H1 (cell line): Measurements from ENCODE around the gene VAX1. TPM values are rescaled to one million over a fixed set of nuclear protein-coding genes. Genes with fewer than 3 reads are reported as not detected.

Experiments used
- CTCF ChIA-PET: fragments of 300-600 bp; sonication (Branson Sonifier 250); formaldehyde crosslinking; loops from one replicate; lab custom pipeline; 2021; ENCODE audit not compliant: partially characterized antibody; lab: Charles Lee
- POLR2A ChIA-PET: fragments of 300-600 bp; sonication (Branson Sonifier 250); formaldehyde crosslinking; loops from one replicate; lab custom pipeline; 2021; ENCODE audit warnings: inconsistent platforms; ENCODE audit not compliant: partially characterized antibody; lab: Charles Lee
- DNase-seq, 2 experiments: peaks; one replicate each; pipeline versions ENCODE4 v3.0.0 to v3.0.0-alpha.2; 2010 to 2022; ENCODE audit warnings: low spot score in 2 of 2, low read depth in 1 of 2, mixed read lengths in 1 of 2
- FAIRE-seq: peaks from 2 replicates; lab custom pipeline; 2011; peaks lifted over from hg19 to GRCh38; lab: Jason Lieb, UNC
- H2AFZ ChIP-seq: 2 replicates; pipeline ENCODE4 v1.8.1; 2012; ENCODE audit warnings: low read length, inconsistent platforms
- H2AK5ac ChIP-seq: 2 replicates; pipeline ENCODE4 v1.6.1; 2013; ENCODE audit warnings: low read depth, low read length
- H2BK120ac ChIP-seq: replicated peaks from 2 replicates; pipeline ENCODE3; 2013; ENCODE audit warnings: low read depth, low read length, inconsistent platforms
- H2BK12ac ChIP-seq: 2 replicates; pipeline ENCODE4 v1.6.1; 2013; ENCODE audit warnings: low read depth, low read length
- H2BK15ac ChIP-seq: 2 replicates; pipeline ENCODE4 v1.6.1; 2013; ENCODE audit warnings: low read length
- H2BK20ac ChIP-seq: 2 replicates; pipeline ENCODE4 v1.6.1; 2013; ENCODE audit warnings: low read length
- H2BK5ac ChIP-seq: 2 replicates; pipeline ENCODE4 v1.6.1; 2013; ENCODE audit warnings: low read depth, low read length
- H3K14ac ChIP-seq: 2 replicates; pipeline ENCODE4 v1.6.1; 2013; ENCODE audit warnings: inconsistent platforms; ENCODE audit not compliant: insufficient read length
- H3K18ac ChIP-seq: 2 replicates; pipeline ENCODE4 v1.6.1; 2013; ENCODE audit warnings: low read length; ENCODE audit errors: extremely low read depth
- H3K23ac ChIP-seq: 2 replicates; pipeline ENCODE4 v1.6.1; 2013; ENCODE audit warnings: inconsistent platforms; ENCODE audit not compliant: insufficient read length
- H3K23me2 ChIP-seq: 2 replicates; pipeline ENCODE4 v1.6.1; 2013; ENCODE audit warnings: low read depth, low read length
- H3K27ac ChIP-seq: 2 replicates; pipeline ENCODE4 v1.6.1; 2011; ENCODE audit warnings: low read depth, low read length, inconsistent platforms
- H3K27me3 ChIP-seq, 4 experiments: replicated peaks in 1 of 4; 1 replicate in 1 of 4; 2 replicates in 3 of 4; pipeline versions ENCODE4 v1.6.1 to v1.8.1; 2011 to 2013; ENCODE audit warnings: low read length in 3 of 4, mild to moderate bottlenecking in 3 of 4, inconsistent platforms in 2 of 4, mixed read lengths in 2 of 4, moderate library complexity in 1 of 4; ENCODE audit not compliant: control insufficient read depth in 3 of 4, insufficient read depth in 3 of 4; ENCODE audit errors: extremely low read depth in 1 of 4
- H3K36me3 ChIP-seq, 4 experiments: 2 replicates each; pipeline versions ENCODE4 v1.6.1 to v1.8.1; 2011 to 2013; ENCODE audit warnings: mild to moderate bottlenecking in 4 of 4, low read length in 3 of 4, moderate library complexity in 2 of 4, control low read depth in 1 of 4, inconsistent platforms in 1 of 4; ENCODE audit not compliant: insufficient read depth in 4 of 4, control insufficient read depth in 2 of 4
- H3K4ac ChIP-seq: replicated peaks from 2 replicates; pipeline ENCODE3; 2013; ENCODE audit warnings: low read length, low read depth, mixed read lengths, inconsistent platforms; ENCODE audit not compliant: insufficient read length
- H3K4me1 ChIP-seq, 4 experiments: replicated peaks in 1 of 4; 1 replicate in 1 of 4; 2 replicates in 3 of 4; pipeline versions ENCODE4 v1.6.1 to v1.8.1; 2011 to 2013; ENCODE audit warnings: low read length in 3 of 4, inconsistent platforms in 2 of 4, mixed read lengths in 1 of 4; ENCODE audit not compliant: insufficient read depth in 4 of 4, control insufficient read depth in 3 of 4
- H3K4me2 ChIP-seq, 2 experiments: 2 replicates each; pipeline versions ENCODE4 v1.6.1 to v1.8.1; 2011 to 2013; ENCODE audit warnings: low read depth in 2 of 2, low read length in 2 of 2, control low read depth in 1 of 2, inconsistent platforms in 1 of 2, mild to moderate bottlenecking in 1 of 2; ENCODE audit not compliant: insufficient read depth in 1 of 2
- H3K4me3 ChIP-seq, 4 experiments: fragments of 200-600, 300-600 bp in 1 of 4; sonication (generic), shearing (Covaris generic), sonication (Bioruptor Twin) in 1 of 4; 2 replicates each; pipeline versions ENCODE4 v1.5.1 to v1.8.1; 2011 to 2016; ENCODE audit warnings: low read length in 4 of 4, low read depth in 3 of 4, control low read depth in 2 of 4, inconsistent platforms in 2 of 4, mild to moderate bottlenecking in 2 of 4, mixed read lengths in 1 of 4, moderate library complexity in 1 of 4; ENCODE audit not compliant: insufficient read depth in 2 of 4; ENCODE audit errors: extremely low read depth in 1 of 4
- H3K56ac ChIP-seq: replicated peaks from 2 replicates; pipeline ENCODE3; 2013; ENCODE audit warnings: low read depth, mild to moderate bottlenecking, mixed read lengths, low read length, inconsistent platforms; ENCODE audit not compliant: insufficient read length
- H3K79me1 ChIP-seq: 2 replicates; pipeline ENCODE4 v1.6.1; 2013; ENCODE audit warnings: low read depth, low read length, control low read depth
- H3K79me2 ChIP-seq, 2 experiments: 2 replicates each; pipeline versions ENCODE4 v1.6.1 to v1.8.1; 2012 to 2013; ENCODE audit warnings: low read length in 2 of 2, mild to moderate bottlenecking in 2 of 2, inconsistent platforms in 1 of 2; ENCODE audit not compliant: insufficient read depth in 2 of 2, control insufficient read depth in 1 of 2
- H3K9ac ChIP-seq, 4 experiments: replicated peaks in 1 of 4; 1 replicate in 1 of 4; 2 replicates in 3 of 4; pipeline versions ENCODE4 v1.6.1 to v1.8.1; 2011 to 2013; ENCODE audit warnings: low read depth in 3 of 4, low read length in 3 of 4, control low read depth in 2 of 4, mild to moderate bottlenecking in 2 of 4, moderate library complexity in 2 of 4, inconsistent platforms in 1 of 4; ENCODE audit errors: extremely low read depth in 1 of 4
- H3K9me3 ChIP-seq, 2 experiments: 2 replicates each; pipeline versions ENCODE4 v1.6.1 to v1.8.1; 2012 to 2013; ENCODE audit warnings: mild to moderate bottlenecking in 2 of 2, moderate library complexity in 2 of 2, control low read depth in 1 of 2, inconsistent platforms in 1 of 2, low read depth in 1 of 2, low read length in 1 of 2, mixed read lengths in 1 of 2; ENCODE audit not compliant: insufficient read depth in 2 of 2
- H4K20me1 ChIP-seq, 2 experiments: replicated peaks in 1 of 2; 2 replicates each; pipeline versions ENCODE3 to v1.8.1; 2011 to 2013; ENCODE audit warnings: inconsistent platforms in 2 of 2, low read length in 2 of 2, mild to moderate bottlenecking in 1 of 2; ENCODE audit not compliant: insufficient read depth in 2 of 2, control insufficient read depth in 1 of 2
- H4K5ac ChIP-seq: 2 replicates; pipeline ENCODE4 v1.6.1; 2013; ENCODE audit warnings: low read length, low read depth, mixed read lengths, inconsistent platforms; ENCODE audit not compliant: insufficient read length
- H4K8ac ChIP-seq: 2 replicates; pipeline ENCODE4 v1.8.0; 2013; ENCODE audit warnings: mild to moderate bottlenecking, moderate library complexity, low read length, inconsistent platforms; ENCODE audit not compliant: insufficient read depth; ENCODE audit errors: extremely low read depth
- H4K91ac ChIP-seq: replicated peaks from 2 replicates; pipeline ENCODE3; 2013; ENCODE audit warnings: low read length, mixed read lengths, inconsistent platforms; ENCODE audit not compliant: insufficient read length
- CEBPB ChIP-seq: IDR thresholded peaks from 2 replicates; pipeline ENCODE4 v1.6.1; 2012; ENCODE audit warnings: low read depth, low read length
- CREB1 ChIP-seq: IDR thresholded peaks from 2 replicates; pipeline ENCODE4 v1.6.1; 2012; ENCODE audit warnings: inconsistent platforms
- NRF1 ChIP-seq: IDR thresholded peaks from 2 replicates; pipeline ENCODE4 v1.6.1; 2011; ENCODE audit warnings: mild to moderate bottlenecking, low read depth, low read length, improper control_type of control experiment
- RAD21 ChIP-seq, 2 experiments: IDR thresholded peaks in 1 of 2; conservative IDR thresholded peaks in 1 of 2; 2 replicates each; pipeline ENCODE4 v1.6.1; 2011; ENCODE audit warnings: low read depth in 2 of 2, low read length in 2 of 2, improper control_type of control experiment in 1 of 2, inconsistent platforms in 1 of 2, mild to moderate bottlenecking in 1 of 2, moderate library complexity in 1 of 2
- SP2 ChIP-seq: IDR thresholded peaks from 2 replicates; pipeline ENCODE4 v1.6.1; 2012; ENCODE audit warnings: mild to moderate bottlenecking, low read length, inconsistent platforms
- SP4 ChIP-seq: IDR thresholded peaks from 2 replicates; pipeline ENCODE4 v1.6.1; 2012; ENCODE audit warnings: low read length, inconsistent platforms
- YY1 ChIP-seq: IDR thresholded peaks from 2 replicates; pipeline ENCODE4 v1.6.1; 2011; ENCODE audit warnings: low read depth, mild to moderate bottlenecking, low read length
- WGBS, 2 experiments: shearing (Covaris generic) in 1 of 2; methylation state at CpG; one replicate each; pipeline versions ENCODE4 v1.1.6 to v1.1.7; 2013 to 2015; ENCODE audit warnings: low lambda C conversion rate in 2 of 2, mixed read lengths in 2 of 2, inconsistent platforms in 1 of 2, low coverage in 1 of 2, missing lambda C conversion rate in 1 of 2; ENCODE audit not compliant: insufficient replicate concordance in 2 of 2, insufficient coverage in 1 of 2, insufficient read length in 1 of 2; ENCODE audit errors: extremely low coverage in 1 of 2, missing lambda C conversion rate in 1 of 2; 5-methylcytosine and 5-hydroxymethylcytosine counted together
- polyA plus RNA-seq, 7 experiments: library from polyadenylated mRNA; depleted of rRNA in 3 of 7; stranded (reverse) in 5 of 7; unstranded in 2 of 7; fragments of >200 nt in 5 of 7; fragments of 200-250 nt in 2 of 7; gene quantifications; 1 replicate in 5 of 7; 2 replicates in 1 of 7; 4 replicates in 1 of 7; pipeline versions ENCODE4 v1.2.1 to v1.2.3, GENCODE V29; 2011 to 2013; ENCODE audit warnings: missing spikeins in 2 of 7, mixed read lengths in 2 of 7
- total RNA-seq: library from RNA; stranded (reverse); fragmentation: NEBNext Ultra II Directional; extraction: Animal tissue kit (Norgen Biotek cat#: 25700); gene quantifications from 2 replicates; pipeline ENCODE4 v1.2.1, GENCODE V29; 2021
- TF ChIP-seq, protein P1 (sequence below), 3 experiments: IDR thresholded peaks; 1 replicate in 2 of 3; 2 replicates in 1 of 3; pipeline versions ENCODE4 v1.5.1 to v1.6.1; 2011; ENCODE audit warnings: low read length in 3 of 3, mild to moderate bottlenecking in 3 of 3, inconsistent platforms in 2 of 3, low read depth in 1 of 3, moderate library complexity in 1 of 3; ENCODE audit not compliant: insufficient read depth in 1 of 3; ENCODE audit errors: control extremely low read depth in 1 of 3

The VAX1 gene
- total and polyA plus RNA-seq, 2 of the 8 experiments (the other 6 are each of a cell fraction or from before 2014, with no cell fraction given): not detected

DNA sequence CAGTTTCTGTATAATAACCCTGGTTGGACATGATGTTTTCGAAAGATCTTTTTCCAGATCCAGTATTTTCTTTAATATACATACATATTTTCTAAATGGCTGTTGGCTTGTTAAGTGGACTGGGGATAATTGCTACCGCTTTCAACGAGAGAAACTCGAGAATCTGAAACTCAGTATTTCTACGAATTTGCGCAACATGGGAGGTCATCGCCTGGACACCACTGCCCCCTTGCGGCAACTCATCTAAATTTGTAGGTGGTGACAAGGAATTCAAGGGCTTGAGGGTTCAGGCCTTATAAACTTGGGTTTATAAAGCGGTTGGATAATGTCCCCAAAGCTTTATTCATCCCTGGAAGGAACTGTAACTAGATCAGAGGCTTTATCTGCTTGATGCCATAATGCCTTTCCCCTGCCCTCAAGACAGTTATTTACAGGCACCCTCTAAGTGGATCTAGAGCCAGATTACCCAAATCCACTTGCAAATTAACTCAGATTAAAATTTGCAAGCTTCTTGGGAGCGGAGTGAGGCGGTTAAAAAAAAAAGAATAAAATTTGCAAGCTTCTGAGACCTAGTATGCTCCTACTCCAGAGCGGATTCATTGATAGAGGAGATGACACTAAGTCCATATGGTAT is 37.9 kb upstream of the VAX1 start:
- no peaks in the 10 kb centered on the region for H3K79me1 ChIP-seq
- no peak overlapping the region for H3K18ac ChIP-seq
- WGBS, 2 experiments: 26% methylated on average over 12 of the region's 12 CpGs; no CpG with 5 or more reads in 1 of the 2 experiments
- no peaks in the 10 kb centered on the region for H3K79me2 ChIP-seq
- no peak overlapping the region for H2AK5ac ChIP-seq
- H4K91ac ChIP-seq: no peak overlapping the region
- H3K56ac ChIP-seq: no peak overlapping the region
- peaks cover 0 to 6% of the 10 kb centered on the region in 2 experiments for H4K20me1 ChIP-seq
- no peak overlapping the region for H2BK5ac ChIP-seq
- H3K27me3 ChIP-seq: peaks cover 20 to 42% (median 36%) of the 10 kb centered on the region in 4 experiments
- H3K23ac ChIP-seq: no peak overlapping the region
- no peak overlapping the region for H2BK12ac ChIP-seq
- no peak overlapping the region for H3K4ac ChIP-seq
- peak; percentile 83 for FAIRE-seq
- peaks cover 7% of the 10 kb centered on the region for H3K23me2 ChIP-seq
- ChIA-PET CTCF (interaction anchor here (0.6 to 15.5 kb wide), 45 partner anchors 11 to 724 kb away, joined by 3 to 531 read pairs (median 7); partner anchors contain the start of gene KCNK18), POLR2A (no interaction called here)
- no peak overlapping the region for H3K14ac ChIP-seq
- H2BK120ac ChIP-seq: no peak overlapping the region
- no peak overlapping the region for H2BK20ac ChIP-seq
- peak; percentile 50 to 88 for DNase-seq
- peaks cover 0 to 15% (median 7%) of the 10 kb centered on the region in 4 experiments; a peak in 6 of 7 replicates for H3K4me1 ChIP-seq
- TF ChIP-seq YY1 (0 out of 2 replicates have a peak, but pooled peaks have one; percentile 58), NRF1 (no peak), CREB1 (peak; percentile 51; the same call in 1 of the 2 replicates), SP4 (peak; percentile 16; the same call in 1 of the 2 replicates), RAD21 (IDR thresholded peaks at IDR 0.05 in 1 of 2, conservative IDR thresholded peaks at IDR 0.05 in 1 of 2; ENCODE audit: low read depth in 2 of 2, low read length in 2 of 2) (peak; percentile 90 to 93), SP2 (no peak), CEBPB (peak; percentile 99)
- TF ChIP-seq, protein P1, sequence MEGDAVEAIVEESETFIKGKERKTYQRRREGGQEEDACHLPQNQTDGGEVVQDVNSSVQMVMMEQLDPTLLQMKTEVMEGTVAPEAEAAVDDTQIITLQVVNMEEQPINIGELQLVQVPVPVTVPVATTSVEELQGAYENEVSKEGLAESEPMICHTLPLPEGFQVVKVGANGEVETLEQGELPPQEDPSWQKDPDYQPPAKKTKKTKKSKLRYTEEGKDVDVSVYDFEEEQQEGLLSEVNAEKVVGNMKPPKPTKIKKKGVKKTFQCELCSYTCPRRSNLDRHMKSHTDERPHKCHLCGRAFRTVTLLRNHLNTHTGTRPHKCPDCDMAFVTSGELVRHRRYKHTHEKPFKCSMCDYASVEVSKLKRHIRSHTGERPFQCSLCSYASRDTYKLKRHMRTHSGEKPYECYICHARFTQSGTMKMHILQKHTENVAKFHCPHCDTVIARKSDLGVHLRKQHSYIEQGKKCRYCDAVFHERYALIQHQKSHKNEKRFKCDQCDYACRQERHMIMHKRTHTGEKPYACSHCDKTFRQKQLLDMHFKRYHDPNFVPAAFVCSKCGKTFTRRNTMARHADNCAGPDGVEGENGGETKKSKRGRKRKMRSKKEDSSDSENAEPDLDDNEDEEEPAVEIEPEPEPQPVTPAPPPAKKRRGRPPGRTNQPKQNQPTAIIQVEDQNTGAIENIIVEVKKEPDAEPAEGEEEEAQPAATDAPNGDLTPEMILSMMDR (IDR thresholded peaks at IDR 0.05; ENCODE audit: control extremely low read depth in 1 of 3, insufficient read depth in 1 of 3, low read depth in 1 of 3, low read length in 3 of 3): peak; percentile 81 to 87 (median 85)
- H3K27ac ChIP-seq: no peak overlapping the region
- H3K4me3 ChIP-seq: peak overlapping the region; percentile 29 to 67 (median 60); a peak in 6 of 8 replicates
- no peak overlapping the region for H4K5ac ChIP-seq
- no peak overlapping the region for H2AFZ ChIP-seq
- H3K9me3 ChIP-seq: no peaks in the 10 kb centered on the region
- peak overlapping the region; percentile 87 to 99 for H3K4me2 ChIP-seq
- H4K8ac ChIP-seq: no peak overlapping the region
- no peak overlapping the region for H3K9ac ChIP-seq
- H3K36me3 ChIP-seq: no peaks in the 10 kb centered on the region
- H2BK15ac ChIP-seq: no peak overlapping the region
